ENCODE data around the gene GPRC5D. TPM values are rescaled to one million over a fixed set of nuclear protein-coding genes. Genes with fewer than 3 reads are reported as not detected.

Gene GPRC5D
- total and polyA plus RNA-seq, 9 of the 15 experiments (the other 6 are each of a cell fraction or from before 2014, with no cell fraction given) = 1.0 to 1.1 TPM; not detected in 7

- TF ChIP-seq ZBTB1 (CRISPR knock-in tag; IDR thresholded peaks at IDR 0.05; ENCODE audit: borderline replicate concordance, low read depth) (no peak), XRCC4 (IDR thresholded peaks at IDR 0.05; ENCODE audit: extremely low read depth, insufficient read depth, insufficient read length) (no peak), MAFK (IDR thresholded peaks at IDR 0.05; ENCODE audit: low read length) (no peak), ZNF778 (CRISPR knock-in tag; IDR thresholded peaks at IDR 0.05) (no peak), BDP1 (IDR thresholded peaks at IDR 0.05; ENCODE audit: insufficient read depth, insufficient read length) (no peak), MITF (IDR thresholded peaks at IDR 0.05) (peak; percentile 44; the same call in 1 of the 2 replicates), U2AF2 (optimal IDR thresholded peaks at IDR 0.05; ENCODE audit: low read depth, low read length) (no peak), BRF1 (IDR thresholded peaks at IDR 0.05; ENCODE audit: borderline replicate concordance, extremely low read depth, insufficient read length) (no peak), HMGN3 (IDR thresholded peaks at IDR 0.05; ENCODE audit: borderline replicate concordance, extremely low read depth, insufficient read length, low read depth, low read length) (no peak), ETV1 (tag; conservative IDR thresholded peaks at IDR 0.05; ENCODE audit: low read depth) (peak; percentile 76), CCNT2 (IDR thresholded peaks at IDR 0.05; ENCODE audit: borderline replicate concordance, extremely low read depth, insufficient read length, low read depth, low read length) (no peak), OTX1 (CRISPR knock-in tag; IDR thresholded peaks at IDR 0.05) (no peak), BHLHE40 (IDR thresholded peaks at IDR 0.05; ENCODE audit: low read length) (peak; percentile 98), CREB3L1 (IDR thresholded peaks at IDR 0.05; ENCODE audit: borderline replicate concordance, low read depth) (peak; percentile 80; the same call in 1 of the 2 replicates), PPARD (CRISPR knock-in tag; IDR thresholded peaks at IDR 0.05) (no peak), ZFP1 (CRISPR knock-in tag; IDR thresholded peaks at IDR 0.05) (no peak), ZNF431 (CRISPR knock-in tag; IDR thresholded peaks at IDR 0.05) (no peak), TCF7L2 (IDR thresholded peaks at IDR 0.05; ENCODE audit: low read depth, low read length) (no peak), ZNF449 (CRISPR knock-in tag; IDR thresholded peaks at IDR 0.05) (no peak), KLF16 (IDR thresholded peaks at IDR 0.05) (no peak), ZNF589 (CRISPR knock-in tag; IDR thresholded peaks at IDR 0.05; ENCODE audit: low read depth) (peak; percentile 58; the same call in 1 of the 2 replicates)
Observed at GRCh38 chr12:12927211-12928079, 24.5 kb downstream of the GPRC5D start (continued).
